ENCODE results near the gene IL17B.

The IL17B gene

GRCh38 chr5:149379177-149379761, at the start of gene IL17B:
IL17B (minus strand) TSS chr5:149379292; CDS start chr5:149379225, 67 bp downstream.
- DNase-seq (ENCODE audit: low read depth): no peak

- no peak for DNase-seq (ENCODE audit: low read depth)
These were observed 48.9 kb upstream of the IL17B start for GRCh38 chr5:149428032-149428431.

- no peak for DNase-seq (ENCODE audit: low read depth)
These were observed 48.3 kb upstream of the IL17B start for GRCh38 chr5:149427374-149427773.

GRCh38 chr5:149426931-149427330, 47.8 kb upstream of the IL17B start:
- no peak for DNase-seq (ENCODE audit: low read depth)

GRCh38 chr5:149425729-149426128, 46.6 kb upstream of the IL17B start:
- no peak for DNase-seq (ENCODE audit: low read depth)

- DNase-seq (ENCODE audit: low read depth): no peak
These were observed 45.6 kb upstream of the IL17B start for GRCh38 chr5:149424371-149425315.

GRCh38 chr5:149423794-149424268, 44.7 kb upstream of the IL17B start:
- no peak for DNase-seq (ENCODE audit: low read depth)

GRCh38 chr5:149423049-149423793, 44.1 kb upstream of the IL17B start:
- no peak for DNase-seq (ENCODE audit: low read depth)

GRCh38 chr5:149422366-149423048, 43.4 kb upstream of the IL17B start:
- no peak for DNase-seq (ENCODE audit: low read depth)

- DNase-seq (ENCODE audit: low read depth): no peak
These were observed 42.7 kb upstream of the IL17B start for GRCh38 chr5:149421834-149422233.

GRCh38 chr5:149421372-149421685, 42.2 kb upstream of the IL17B start:
- DNase-seq (ENCODE audit: low read depth): no peak

GRCh38 chr5:149420545-149421371, 41.7 kb upstream of the IL17B start:
- no peak for DNase-seq (ENCODE audit: low read depth)

- DNase-seq (ENCODE audit: low read depth): no peak
These were observed 40.9 kb upstream of the IL17B start for GRCh38 chr5:149419859-149420544.

- no peak for DNase-seq (ENCODE audit: low read depth)
These were observed 40.4 kb upstream of the IL17B start for GRCh38 chr5:149419532-149419858.

- no peak for DNase-seq (ENCODE audit: low read depth)
These were observed 39.9 kb upstream of the IL17B start for GRCh38 chr5:149418910-149419531.

- no peak for DNase-seq (ENCODE audit: low read depth)
These were observed 38.7 kb upstream of the IL17B start for GRCh38 chr5:149417711-149418368.

- no peak for DNase-seq (ENCODE audit: low read depth)
These were observed 38.1 kb upstream of the IL17B start for GRCh38 chr5:149416987-149417710.

- DNase-seq (ENCODE audit: low read depth): no peak
These were observed 36.2 kb upstream of the IL17B start for GRCh38 chr5:149415066-149415967.
